Activated T-cell treated with anti-CD3 and anti-CD28 coated beads for 1 hour (primary cell): ENCODE results near the gene CDKN1C.

Source experiments
- DNase-seq: peaks from one replicate; pipeline ENCODE4 v3.0.0-alpha.2; 2020; ENCODE audit warnings: low read depth

CDKN1C gene

DNA sequence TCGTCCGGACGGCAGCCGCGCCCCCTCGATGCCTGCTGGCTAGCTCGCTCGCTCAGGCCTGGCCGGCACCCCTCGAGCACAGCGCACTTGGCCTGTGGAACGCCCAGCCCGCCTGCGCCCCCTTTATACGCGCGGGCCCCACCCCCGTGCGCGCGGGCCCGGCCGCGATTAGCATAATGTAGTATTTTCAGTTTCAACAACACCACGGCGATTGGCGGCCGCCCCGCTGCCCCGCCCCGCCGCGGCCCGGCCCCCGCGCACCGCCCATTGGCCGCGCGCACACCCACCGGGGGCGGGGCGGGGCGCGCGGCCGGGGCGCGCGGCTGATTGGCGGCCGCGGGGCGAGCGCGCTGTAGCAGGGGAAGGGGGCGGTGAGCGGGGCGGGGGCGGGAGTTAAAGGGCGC lies at the start of gene CDKN1C:
TSS of gene CDKN1C (minus strand) at position 98 of the 404 bp plus-strand sequence. CDS start 319 bp downstream, outside the sequence.
- DNase-seq = peak; percentile 80

DNA sequence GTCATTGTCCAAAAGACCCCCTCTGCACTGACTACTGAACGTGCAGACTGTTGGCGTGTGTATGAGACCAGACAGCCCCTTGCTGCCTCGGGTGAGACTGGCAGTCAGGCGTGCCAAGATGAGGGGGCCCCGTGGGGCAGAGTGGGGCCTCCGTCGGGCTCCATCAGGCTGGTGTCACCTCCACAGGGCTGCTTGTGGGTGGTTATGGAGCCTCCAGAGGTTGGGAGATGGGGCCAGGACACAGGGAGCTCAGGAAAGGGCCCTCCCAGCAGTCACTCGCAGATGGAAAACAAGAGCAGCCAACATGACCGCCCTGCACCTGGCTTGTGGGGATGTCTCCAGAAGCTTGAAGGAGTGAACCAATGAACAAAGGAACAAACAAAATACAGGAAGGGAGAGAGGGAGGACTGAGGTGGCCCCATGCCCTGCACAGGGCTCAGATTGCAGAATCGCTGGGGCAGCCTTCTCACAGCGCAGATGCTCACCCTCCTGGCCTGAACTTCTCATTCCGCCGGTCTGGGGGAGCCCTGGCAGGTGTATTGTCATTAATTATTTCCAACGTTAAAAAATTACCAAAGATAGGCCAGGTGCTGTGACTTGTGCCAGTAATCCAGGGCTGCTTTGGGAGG lies 49.1 kb upstream of the CDKN1C start:
- no peak for DNase-seq

DNA sequence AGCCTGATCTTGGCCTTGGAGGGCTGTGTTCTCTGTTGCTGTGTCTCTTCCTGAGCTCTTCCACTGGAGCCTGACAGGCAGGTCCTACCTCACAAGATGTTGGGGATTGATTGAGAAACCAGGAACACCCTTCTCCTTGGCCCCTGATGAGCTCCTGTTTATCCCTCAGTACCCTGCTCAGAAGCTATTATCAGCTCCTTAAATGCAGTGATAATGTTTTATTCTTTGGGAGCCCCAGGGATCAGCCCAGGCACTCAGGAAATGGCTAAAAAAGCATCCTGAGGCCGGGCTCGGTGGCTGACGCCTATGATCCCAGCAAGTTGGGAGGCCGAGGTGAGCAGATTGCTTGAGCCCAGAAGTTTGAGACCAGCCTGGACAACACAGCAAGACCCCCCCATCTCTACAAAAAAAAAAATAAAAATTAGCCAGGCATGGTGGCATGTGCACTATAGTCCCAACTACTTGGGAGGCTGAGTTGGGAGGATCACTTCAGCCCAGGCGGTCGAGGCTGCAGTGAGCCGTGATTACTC lies 48.5 kb upstream of the CDKN1C start:
- DNase-seq = no peak

DNA sequence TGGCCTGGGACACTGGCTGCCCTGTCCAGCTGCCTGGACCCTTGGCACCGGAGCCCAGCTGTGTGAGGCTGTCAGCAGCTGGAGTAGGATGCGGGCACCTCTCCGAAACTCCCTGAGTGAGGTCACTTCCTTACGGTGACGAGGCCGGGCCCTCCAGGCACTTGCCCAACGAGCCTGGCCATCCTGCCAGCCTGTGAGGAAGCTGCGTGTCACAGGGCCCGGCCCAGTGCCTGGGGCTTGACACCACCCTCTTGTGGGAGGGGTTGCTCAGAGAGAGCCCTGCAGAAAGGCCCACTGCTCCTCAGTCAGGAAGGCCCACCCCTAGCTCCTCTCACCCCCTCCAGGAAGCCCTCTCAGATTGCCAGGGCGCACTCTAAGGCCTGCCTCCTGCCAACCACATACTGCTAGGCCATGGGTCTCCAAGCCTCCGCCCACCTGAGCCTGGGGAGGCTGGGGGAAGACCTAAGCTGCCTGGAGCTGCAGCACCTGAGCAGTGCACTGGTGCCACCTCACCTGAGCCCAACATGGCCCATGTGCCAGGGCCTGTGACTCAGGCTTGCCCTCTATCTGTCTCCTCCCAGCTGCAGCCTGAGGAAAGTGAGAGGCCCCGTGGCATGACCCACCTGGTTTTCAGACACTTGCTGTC lies 47.9 kb upstream of the CDKN1C start:
- DNase-seq = no peak

DNA sequence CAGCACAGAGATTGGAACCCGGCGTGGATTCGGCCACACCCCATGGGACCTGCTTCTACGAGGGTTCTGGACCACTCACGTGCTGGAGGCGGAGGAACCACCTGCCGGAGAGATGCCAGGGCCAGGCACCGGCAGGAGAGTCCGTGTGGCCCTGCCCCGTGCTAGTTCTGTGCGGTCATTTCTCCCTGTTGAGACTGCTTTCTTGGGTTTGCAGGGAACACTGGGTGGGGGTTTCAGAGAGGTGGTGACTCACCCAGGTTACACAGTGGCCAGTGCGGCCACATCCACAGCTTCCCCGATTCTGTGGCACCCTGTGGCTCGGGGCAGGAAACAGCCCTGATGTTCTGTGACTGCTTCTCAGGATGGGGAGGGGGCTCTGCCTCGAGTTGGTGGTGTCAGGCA lies 47.3 kb upstream of the CDKN1C start:
- no peak for DNase-seq

DNA sequence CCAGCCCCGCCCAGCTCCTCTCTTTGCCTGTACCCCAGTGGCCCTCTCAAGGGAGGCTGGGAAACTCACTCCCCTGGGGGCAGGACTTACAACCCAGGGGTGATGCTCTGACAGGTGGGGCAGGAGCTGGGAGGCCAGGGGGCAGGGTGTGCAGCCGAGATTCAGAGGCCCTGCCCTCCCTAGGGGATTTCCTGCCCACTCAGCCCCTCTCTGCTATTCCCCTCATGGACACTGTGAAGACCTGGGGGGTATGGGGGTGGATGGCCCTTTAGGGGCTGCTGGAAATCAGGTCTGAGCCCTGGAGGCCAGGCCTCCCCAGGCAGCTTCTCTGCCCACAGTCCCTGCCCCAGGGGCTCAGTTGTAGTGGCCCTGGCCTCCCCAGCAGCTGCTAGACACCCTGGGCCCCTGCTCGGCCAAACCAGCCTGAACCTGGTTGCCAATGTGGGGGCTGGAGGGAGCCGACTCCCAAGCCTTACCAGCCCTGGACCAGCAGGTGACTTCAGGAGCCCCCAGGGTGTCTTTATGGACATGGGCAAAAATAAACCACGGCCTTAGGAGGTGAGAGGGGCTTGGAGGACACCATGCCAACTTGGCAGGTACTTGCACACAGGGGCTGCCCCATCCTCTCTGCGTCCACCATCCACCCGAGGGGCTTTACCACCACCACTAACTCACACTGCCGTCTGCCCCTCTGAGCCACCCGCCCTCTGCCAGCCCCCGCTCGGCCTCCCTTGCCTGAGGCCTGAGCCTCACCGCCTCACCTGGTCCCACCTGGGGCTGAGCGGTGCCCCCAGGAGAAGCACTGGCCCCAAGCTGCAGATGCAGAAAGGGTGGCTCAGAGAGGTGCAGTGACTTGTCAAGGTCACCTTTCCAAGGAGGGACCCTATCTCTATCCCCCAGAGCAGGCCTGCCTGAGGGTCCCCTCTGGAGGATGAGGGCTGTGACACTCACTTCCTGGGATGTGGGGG lies 46.5 kb upstream of the CDKN1C start:
- no peak for DNase-seq

DNA sequence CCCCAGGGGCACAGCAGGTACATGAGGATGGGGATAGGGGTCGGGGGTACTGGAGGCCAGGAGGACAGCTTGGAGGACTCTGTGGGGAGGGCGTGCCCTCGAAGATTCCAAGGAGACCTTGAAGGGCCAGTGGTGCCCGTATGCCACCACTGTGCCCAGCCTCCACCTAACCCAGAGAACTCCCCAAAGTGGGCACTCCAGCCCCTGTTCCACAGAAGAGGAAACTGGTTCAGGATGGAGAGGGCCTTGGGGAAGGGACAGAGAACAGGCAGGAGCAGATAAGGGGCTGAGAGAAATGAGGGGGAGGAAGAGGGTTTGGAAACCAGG lies 45.8 kb upstream of the CDKN1C start:
- DNase-seq = no peak

DNA sequence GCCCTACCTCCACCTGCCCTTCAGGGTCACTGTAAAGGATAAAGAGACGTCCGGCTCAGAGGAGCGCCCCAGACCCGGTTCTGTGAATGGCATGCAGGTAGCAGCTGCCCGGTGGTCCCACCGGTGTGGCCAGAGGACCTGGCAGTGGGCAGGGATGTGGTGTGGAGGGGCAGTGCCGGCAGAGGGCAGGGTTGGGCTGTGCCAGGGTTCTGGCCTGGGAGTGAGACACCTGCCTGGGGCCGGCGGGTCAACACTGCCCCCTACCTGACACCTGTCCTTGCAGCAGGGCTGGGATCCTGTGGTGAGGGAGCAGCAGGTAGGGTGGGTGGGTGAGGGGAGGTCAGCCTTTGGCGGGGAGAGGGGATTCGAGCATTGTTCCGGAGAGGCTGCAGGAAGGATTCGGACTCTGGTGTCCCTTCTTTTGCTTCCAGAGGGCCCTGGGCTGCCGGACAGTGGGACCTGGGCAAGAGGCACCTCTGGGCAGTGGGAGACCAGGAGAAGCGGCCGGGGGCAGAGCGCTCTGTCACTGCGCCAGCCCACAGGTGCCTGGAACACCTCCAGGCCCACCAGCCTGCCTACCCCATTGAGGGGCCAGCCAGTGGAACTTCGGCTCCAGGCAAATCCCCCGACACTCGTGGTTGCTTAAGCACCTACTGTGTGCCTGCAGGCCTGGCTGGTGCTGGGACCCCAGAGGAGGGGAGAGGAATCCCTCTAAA lies 45.3 kb upstream of the CDKN1C start:
- DNase-seq = no peak

DNA sequence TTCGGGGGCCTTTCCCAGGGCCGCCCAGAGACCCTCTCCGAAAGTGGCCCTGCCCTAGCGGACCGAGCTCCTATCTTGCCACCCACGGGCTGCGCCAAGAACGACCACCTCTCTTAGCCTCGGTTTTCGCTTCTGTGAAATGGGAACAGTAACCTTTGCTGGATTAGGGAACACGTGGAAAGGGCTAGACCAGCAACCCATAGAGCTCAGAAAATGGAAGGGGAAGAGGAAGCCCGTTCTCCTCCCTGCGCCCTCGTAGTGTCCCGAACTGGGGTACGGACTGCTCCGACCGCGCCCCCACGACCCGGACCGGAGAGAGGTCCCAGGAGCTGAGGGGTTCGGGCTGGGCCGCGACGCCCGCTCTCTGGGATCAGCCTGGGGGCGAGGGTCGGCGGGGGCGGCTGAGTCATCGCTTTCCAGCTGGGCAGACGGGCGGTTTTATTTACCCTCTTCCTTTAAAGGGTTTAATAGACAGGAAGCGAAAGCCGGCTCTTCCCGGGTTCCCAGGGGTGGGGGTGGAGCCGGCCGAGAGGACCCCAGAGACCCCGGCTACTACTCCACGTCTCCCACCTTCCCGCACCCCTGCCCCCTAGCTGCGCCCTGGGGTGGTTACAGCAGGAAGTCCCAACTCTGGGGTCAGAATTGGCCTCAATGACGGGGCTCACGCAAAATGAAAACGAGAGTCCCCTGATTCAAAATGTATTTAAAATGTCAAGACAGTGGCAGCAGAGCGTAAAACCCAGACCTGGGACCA lies 44.6 kb upstream of the CDKN1C start:
- no peak for DNase-seq

DNA sequence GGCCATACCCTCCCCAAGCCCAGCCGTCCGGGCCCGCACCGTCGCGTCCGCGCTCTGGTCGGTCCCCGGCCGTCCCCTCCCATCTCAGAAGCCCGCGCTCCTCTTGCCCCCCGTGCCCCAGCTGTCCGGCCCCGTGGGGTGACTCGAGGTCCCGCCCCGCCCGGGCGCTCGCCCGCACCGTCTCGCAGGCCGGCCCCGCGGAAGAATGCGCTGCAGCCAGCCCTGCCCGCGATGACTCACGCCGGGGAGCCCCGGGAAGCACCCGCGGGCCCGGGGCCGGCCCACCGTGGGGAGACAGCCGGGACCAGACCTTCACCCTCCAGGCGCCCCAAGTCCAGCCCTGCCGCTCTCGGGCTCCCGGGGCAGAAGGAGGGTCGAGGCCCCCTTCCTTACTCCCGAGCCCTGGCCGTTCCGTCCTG lies 44.0 kb upstream of the CDKN1C start:
- DNase-seq = no peak

DNA sequence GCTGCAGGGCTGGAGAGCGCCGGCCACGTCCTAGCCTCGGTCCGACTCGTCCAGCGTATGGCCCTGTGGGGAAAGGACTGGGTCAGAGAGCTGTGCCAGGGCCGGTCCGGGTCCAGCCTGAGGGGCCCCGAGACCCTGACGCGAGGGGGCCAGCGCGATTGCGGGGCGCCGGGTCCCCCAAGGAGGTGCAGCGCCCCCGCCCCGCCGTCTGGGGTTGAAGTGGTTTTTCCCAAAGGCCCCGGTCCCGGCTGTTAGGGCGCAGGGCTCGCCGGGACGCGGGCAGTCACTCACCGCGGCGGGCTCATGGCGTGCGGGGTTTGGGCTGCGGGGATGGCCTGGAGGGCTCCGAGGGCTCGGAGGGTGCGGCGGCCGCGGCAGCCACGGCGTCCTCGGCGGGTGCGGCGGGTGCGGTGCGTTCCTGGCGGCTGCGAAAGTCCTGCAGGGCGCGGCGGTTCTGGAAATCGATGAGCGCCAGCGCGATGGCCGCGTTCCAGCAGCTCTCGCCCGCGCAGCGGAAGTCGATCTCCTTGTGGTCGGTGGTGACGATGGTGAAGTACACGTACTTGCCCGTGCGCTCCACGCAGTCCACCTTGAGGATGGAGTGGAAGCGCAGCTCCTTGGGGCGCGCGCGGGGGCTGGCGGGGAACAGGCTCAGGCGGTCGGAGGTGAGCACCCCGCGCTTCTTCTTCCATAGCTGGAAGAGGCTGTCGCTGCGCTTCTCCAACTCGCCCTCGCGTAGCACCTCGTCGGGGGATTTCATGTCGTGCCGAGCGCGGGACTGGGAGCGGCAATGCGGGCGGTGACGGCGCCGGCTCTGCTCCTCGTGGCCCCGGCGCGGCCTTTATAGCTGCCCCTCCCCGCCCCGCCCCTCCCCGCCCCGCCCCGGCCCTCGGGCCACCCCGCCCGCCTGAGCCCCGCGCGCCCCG lies 43.3 kb upstream of the CDKN1C start, which contains the start of gene PHLDA2:
TSS of gene PHLDA2 (minus strand) at position 816 of the 926 bp plus-strand sequence. CDS start at position 760, 56 bp downstream.
- peak; percentile 27 for DNase-seq

DNA sequence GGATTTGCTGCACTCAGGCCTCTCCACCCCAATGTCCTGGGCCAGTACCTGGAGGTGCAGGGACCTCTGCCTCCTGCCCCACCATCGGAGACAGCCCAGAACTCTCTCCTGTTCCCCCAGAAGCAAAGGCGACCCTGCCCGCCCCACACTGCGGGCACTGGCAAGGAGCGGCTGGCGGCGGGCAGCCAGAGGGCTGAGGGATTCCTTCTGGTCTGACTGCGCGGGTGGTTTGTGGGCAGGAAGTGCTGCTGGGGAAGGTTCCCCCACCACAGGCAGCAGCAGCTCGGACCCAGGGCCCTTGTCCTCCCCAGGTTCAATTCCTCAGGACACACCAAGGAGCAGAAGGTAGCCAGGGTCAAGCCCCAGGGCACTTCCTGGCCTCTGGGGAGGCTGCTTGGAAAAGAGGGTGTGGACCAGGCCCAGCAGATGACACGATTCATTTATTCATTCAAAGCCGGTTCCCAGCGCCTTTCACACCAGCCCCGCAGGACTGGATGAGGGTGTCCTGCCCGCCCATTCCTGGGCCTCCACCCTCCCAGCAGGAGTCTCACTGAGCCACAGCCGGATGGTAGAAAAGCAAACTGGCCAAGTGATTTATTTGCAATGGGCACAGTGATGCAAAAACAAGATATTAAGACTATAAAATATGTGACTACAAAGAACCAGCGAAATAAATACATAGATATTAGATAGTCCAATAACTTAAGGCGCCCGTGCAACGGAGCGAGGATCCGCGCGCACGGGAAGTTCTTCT lies 42.5 kb upstream of the CDKN1C start:
- no peak for DNase-seq

DNA sequence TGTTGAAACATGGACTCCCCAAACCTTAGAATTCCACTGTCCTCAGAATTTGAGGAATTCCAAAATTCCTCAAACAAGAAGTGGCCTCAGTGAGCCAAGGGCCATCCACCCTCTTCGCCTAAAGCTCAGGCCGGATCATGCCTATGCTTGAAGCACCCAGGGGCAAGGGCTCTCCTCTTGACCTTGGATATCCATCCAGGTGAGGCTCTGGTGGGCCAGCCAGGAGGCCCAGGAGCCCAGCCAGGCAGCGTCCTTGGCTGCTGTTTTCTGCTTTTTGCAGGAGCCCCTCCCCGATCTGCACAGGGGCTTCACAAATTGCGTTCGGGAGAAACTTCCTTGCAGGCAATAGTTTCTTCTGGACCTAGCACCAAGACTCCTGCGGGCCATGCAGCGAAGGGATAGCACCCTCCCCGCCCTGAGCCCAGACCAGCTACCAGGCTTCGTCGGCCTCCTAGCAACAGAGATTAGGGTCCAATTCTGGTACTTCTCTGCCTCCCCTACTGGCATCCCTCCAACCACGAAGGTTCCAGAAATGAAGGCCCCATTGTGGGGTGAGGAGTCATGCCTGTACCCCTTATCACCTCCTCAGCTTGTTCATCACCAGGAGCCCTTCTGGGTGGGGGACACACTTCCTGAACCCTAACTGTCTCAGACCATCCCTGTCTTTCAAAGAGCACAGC lies 41.7 kb upstream of the CDKN1C start:
- no peak for DNase-seq

DNA sequence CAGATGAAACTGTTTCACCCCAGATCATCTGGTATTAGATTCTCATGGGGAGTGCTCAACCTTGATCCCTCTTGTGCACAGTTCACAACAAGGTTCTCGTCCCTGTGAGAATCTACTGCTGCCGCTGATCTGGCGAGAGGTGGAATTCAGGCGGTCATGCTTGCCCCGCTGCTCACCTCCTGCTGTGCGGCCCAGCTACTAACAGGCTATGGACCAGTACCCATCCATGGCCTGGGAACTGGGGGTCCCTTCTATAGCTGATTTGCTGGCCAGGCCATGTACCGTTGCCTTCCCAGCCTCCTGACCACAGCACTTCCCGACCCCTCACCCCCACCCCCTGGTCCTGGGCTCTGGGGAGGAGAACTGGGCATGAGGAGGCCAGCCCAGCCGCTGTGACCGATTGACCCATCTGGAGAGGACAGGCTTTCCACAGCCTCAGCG lies 41.1 kb upstream of the CDKN1C start:
- DNase-seq = no peak

DNA sequence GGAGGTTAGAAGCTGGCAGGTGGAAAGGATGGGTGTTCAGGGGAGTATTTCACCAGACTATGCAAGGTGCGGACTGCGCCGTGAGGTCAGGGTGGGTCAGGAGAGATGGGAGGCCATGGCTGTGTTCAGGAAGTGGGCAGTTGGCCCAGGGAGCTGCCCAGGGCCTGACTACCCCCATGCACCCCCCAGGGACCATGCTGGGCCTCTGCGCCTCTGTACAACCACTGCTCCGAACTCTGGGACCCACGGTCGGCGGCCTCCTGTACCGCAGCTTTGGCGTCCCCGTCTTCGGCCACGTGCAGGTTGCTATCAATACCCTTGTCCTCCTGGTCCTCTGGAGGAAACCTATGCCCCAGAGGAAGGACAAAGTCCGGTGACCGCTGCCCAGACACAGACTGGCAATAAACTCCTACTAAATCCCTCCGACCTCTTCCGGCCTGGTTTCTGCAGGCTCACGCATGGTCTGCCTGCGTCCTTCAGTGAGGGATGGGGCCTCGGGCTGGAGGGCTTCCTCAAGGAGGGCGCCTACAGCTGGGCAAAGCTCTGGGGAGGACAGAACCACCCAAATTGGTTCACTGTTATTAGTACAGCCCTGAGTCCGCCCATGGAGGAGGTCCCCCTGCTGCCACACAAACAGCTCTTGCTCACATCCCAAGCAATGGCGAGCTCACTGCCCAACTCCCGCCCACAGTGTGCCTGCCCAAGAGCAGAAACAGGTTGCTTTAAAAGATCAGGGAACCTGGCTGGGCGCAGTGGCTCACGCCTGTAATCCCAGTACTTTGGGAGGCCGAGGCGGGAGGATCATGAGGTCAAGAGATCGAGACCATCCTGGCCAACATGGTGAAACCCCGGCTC lies 39.5 kb upstream of the CDKN1C start:
- no peak for DNase-seq

DNA sequence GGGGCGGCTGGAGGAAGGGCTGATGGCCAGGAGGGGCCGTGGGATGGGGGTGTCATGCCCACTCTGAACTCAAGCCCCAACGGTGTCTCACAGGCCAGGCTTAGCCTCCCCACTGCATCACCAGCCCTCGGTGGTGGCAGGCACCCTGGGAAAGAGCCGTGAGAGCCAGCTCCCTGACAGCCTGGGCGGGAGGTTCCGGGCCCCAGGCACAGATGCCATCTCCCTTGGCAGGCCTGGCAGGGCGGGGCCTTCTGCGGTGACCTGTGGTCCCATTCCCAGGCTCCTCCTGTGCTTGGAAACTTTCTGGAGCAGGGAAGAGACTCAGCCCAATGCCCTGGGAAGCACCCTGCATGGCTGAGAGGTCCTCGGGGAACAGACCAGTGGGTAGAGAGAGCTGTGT lies 38.8 kb upstream of the CDKN1C start:
- DNase-seq = no peak
